Activated CD8-positive, alpha-beta memory T cell treated with anti-CD3 and anti-CD28 coated beads for 48 hours (primary cell): Measurements from ENCODE around the gene CCNDBP1.
"Not testable (repeated sequence)": the region's sequence is repeated elsewhere in the genome, so short reads cannot be mapped to it uniquely, and the experiment has no call there.

Source experiments
- DNase-seq, 3 experiments: peaks; one replicate each; pipeline ENCODE4 v3.0.0-alpha.2; 2020; ENCODE audit warnings: low read depth in 2 of 3, low spot score in 2 of 3

CCNDBP1 gene

DNA sequence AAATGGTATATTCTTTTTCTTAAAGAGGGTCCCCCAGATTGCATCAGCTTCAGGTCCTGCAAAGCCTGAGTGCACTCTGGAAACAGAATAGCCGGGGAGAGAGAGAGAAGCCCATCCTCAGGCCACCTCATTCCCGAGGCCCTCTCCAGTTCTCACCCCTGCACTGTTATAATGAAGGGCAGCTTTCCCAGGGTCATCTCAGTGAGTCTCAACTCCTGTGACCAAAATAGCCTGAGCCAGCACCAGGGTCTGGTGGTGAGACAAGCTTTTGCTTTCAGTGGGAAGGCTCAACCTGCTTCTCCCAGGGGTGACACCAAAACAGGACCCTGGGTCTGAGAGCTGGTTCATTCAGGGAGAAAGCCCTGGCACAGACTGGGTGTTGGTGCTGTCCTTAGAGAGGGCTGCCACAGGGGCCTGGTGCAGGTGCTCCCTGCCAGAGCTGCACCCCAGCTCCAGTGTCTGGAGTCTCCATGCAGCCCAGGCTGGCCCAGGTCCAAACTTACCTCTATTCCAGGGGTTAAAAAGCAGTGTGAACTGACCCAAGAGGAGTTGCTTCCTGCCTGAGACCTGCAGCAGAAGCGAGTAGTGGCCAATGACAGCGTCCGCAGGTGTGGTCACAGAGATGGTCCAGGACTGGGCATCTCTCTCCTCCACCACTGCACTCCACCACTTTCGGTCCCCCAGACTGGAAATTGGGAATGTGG is 29.5 kb downstream of the CCNDBP1 start:
- no peak for DNase-seq

- DNase-seq = no peak
Observed at GRCh38 chr15:43215961-43216360, 30.8 kb downstream of the CCNDBP1 start.

- no peak for DNase-seq
Observed at GRCh38 chr15:43218908-43219706, 33.9 kb downstream of the CCNDBP1 start.

GRCh38 chr15:43219929-43220928 is 35.0 kb downstream of the CCNDBP1 start:
- DNase-seq = no peak

GRCh38 chr15:43220991-43221403 is 35.8 kb downstream of the CCNDBP1 start, which contains the start of gene EPB42:
Gene EPB42 (minus strand): TSS chr15:43221018. CDS start chr15:43220825, 193 bp downstream.
- DNase-seq = no peak

DNA sequence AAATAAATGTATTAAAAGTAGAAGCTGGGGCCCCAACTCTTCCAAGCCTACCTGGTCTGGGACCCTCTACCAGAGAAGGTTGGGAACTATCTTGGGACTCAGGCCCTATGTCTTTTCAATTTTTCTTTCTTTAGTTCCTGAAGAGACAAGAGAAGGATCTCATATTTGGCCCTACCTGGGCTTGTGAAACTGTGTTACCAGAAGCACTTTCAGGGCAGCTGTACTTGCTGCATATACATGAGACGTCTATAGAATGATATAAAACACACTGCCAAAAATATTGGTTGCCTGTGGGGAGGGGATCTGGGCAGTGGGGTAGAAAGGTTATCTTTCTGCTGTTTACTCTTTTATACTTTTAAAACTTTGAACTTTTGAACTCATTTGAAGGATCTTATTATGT is 36.2 kb downstream of the CCNDBP1 start:
- no peak for DNase-seq

DNA sequence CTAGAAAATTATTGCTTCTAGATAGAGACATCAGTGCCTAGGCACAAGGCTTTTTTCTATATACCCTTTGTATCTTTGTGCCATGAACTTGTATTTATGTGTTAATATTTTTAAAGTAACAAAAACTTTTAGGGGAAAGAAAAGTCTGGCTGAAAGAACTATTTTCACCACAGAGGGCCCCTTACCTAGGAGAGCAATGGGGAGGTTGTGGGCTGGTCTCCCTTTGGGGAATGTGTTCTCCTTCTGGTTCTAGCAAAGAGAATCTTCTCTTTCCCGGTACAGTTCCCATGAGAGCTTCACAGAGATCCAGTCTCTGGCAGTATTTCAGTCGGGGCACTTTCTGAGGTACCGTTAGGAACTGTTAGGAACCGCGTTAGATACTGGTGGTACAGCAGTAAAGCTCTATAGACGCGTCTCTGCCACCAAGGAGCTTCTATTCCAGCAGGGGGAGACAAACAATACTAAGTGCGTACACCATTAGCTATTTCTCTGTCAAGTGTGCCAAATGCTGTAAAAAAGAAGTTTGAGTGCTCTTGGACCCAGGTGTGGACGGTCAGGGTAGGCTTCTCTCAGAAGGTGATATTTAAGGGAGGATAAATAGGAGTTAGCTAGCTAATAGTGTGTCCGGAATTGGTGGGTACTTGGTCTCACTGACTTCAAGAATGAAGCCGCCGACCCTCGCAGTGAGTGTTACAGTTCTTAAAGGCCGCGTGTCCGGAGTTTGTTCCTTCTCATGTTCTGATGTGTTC is 40.2 kb downstream of the CCNDBP1 start:
- DNase-seq = no peak

- DNase-seq = not testable (repeated sequence)
Observed at GRCh38 chr15:43225950-43226255, 40.7 kb downstream of the CCNDBP1 start.

- no peak for DNase-seq
Observed at GRCh38 chr15:43226436-43227305, 41.5 kb downstream of the CCNDBP1 start.

- no peak for DNase-seq
Observed at GRCh38 chr15:43229977-43230376, 44.8 kb downstream of the CCNDBP1 start.

GRCh38 chr15:43230640-43231115 is 45.5 kb downstream of the CCNDBP1 start:
- no peak for DNase-seq

DNA sequence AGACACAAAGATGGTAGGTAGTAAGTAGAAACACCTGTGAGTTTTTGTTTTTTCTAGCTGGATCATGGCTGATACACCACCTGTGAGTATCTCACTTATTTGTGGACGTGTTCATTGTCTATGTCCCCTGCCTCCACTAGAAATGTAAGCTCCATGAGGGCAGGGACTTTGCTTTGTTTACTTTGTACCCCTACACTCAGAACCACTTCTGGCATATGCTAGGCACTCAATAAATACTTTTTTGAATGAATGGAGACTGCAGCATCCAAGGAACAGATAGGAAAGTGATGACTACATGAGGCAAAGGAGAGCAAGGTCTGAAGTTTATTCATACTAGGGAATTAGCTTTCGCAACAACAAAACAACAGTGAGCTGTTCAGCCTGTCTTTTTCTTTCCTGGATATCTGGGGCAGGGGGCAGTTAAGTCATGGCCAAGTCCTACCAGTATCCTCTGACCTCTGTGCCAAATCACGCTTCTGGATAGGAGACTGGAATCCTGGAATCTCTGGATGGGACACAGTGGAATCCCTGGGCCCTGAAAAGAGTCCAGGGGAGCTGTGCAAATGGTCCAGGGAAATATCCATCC is 47.2 kb downstream of the CCNDBP1 start:
- no peak for DNase-seq

GRCh38 chr15:43235536-43235935 is 50.3 kb downstream of the CCNDBP1 start:
- DNase-seq = no peak

DNA sequence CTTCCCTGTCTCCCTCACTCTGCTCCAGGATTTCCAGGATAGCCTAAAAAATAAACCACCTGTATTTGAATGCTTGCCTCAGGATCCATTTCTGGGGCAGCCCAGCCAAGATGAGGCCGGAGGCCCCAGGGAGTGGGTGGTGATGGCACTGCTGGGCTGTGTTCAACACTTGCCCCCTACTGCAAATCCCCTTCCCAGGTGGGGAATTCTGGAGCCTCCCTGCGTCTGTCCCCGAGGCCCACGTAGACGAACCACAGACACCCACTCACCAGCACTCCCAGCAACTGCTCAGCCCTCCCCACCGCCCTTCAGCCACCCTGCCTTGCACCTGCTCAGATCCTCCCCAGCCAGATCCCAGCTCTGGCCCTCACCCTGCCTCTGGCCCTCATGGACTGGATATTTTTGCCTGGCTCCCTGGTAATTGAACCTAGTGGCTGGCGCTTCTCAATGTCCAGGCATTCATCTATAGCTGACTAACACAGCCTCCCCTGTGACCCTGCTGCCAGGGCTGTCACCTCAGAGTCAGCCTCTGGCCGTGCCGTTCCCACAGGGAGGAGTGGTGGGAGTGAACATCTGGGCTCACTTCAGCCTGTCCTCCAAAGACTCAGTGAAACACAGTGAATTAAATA is 52.8 kb downstream of the CCNDBP1 start:
- no peak for DNase-seq

DNA sequence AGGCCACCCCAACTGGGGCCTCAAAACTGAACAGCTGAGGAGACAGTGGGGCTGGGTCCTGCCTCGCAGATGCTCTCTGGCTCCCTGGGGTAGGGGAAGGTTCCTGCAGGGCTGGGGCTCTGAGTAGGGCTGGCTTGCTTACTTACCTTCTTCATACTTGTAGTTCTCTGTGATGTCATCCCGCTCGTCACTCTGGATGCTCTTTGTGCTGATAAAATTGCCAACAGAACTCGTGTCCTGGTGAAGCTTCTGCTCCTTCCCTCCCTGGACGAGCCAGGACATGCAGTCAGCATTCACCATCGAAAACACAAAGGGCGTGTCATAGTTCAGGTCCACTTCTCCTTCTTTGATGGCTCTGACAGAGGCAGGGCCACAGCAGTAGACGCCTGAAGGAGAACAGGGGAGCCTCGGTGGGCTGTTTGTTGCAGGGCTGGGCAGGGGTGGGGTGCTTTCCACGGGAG is 53.5 kb downstream of the CCNDBP1 start:
- DNase-seq = no peak

GRCh38 chr15:43239732-43240491 is 54.7 kb downstream of the CCNDBP1 start:
- no peak for DNase-seq

GRCh38 chr15:43241100-43241499 is 55.9 kb downstream of the CCNDBP1 start:
- no peak for DNase-seq

GRCh38 chr15:43242616-43243015 is 57.4 kb downstream of the CCNDBP1 start:
- no peak for DNase-seq
